HG03095 (cell line): Measurements from ENCODE around the gene PDZD2.
A peak's percentile ranks its signal among the peaks of the same experiment; 100 is the strongest.
"Not testable (repeated sequence)": the region's sequence is repeated elsewhere in the genome, so short reads cannot be mapped to it uniquely, and the experiment has no call there.

Experiments
- ATAC-seq: cut with Tn5 transposase; IDR thresholded peaks from one replicate; pipeline ENCODE4 v1.9.1; 2021; ENCODE audit warnings: moderate library complexity; ENCODE audit not compliant: unreplicated experiment

The PDZD2 gene

GRCh38 chr5:31963358-31964006, 324.6 kb downstream of the PDZD2 start:
- no peak for ATAC-seq

- no peak for ATAC-seq
Observed at GRCh38 chr5:31964007-31964360, 325.1 kb downstream of the PDZD2 start.

- no peak for ATAC-seq
Observed at GRCh38 chr5:31965227-31965626, 326.3 kb downstream of the PDZD2 start.

GRCh38 chr5:31966936-31967335, 328.0 kb downstream of the PDZD2 start:
- ATAC-seq, result no peak

GRCh38 chr5:31967461-31967860, 328.5 kb downstream of the PDZD2 start:
- ATAC-seq, result no peak

- ATAC-seq, result no peak
Observed at GRCh38 chr5:31972558-31972957, 333.6 kb downstream of the PDZD2 start.

- ATAC-seq, result not testable (repeated sequence)
Observed at GRCh38 chr5:31975189-31975612, 336.3 kb downstream of the PDZD2 start.

GRCh38 chr5:31976169-31976568, 337.2 kb downstream of the PDZD2 start:
- no peak for ATAC-seq

- ATAC-seq, result no peak
Observed at GRCh38 chr5:31981361-31981945, 342.5 kb downstream of the PDZD2 start.

- no peak for ATAC-seq
Observed at GRCh38 chr5:31982027-31982426, 343.1 kb downstream of the PDZD2 start.

- ATAC-seq, result no peak
Observed at GRCh38 chr5:31982621-31983020, 343.7 kb downstream of the PDZD2 start.

GRCh38 chr5:31983851-31984250, 344.9 kb downstream of the PDZD2 start:
- no peak for ATAC-seq

- no peak for ATAC-seq
Observed at GRCh38 chr5:31984691-31985090, 345.8 kb downstream of the PDZD2 start.

- ATAC-seq, result no peak
Observed at GRCh38 chr5:31986101-31986500, 347.2 kb downstream of the PDZD2 start.

GRCh38 chr5:31987985-31988710, 349.2 kb downstream of the PDZD2 start:
- ATAC-seq, result no peak

GRCh38 chr5:31990081-31990650, 351.2 kb downstream of the PDZD2 start:
- ATAC-seq, result no peak

GRCh38 chr5:31990701-31991110, 351.8 kb downstream of the PDZD2 start:
- no peak for ATAC-seq

GRCh38 chr5:31992377-31992776, 353.4 kb downstream of the PDZD2 start:
- no peak for ATAC-seq

GRCh38 chr5:31993165-31993961, 354.4 kb downstream of the PDZD2 start:
- ATAC-seq, result peak; percentile 46

GRCh38 chr5:31995006-31995405, 356.1 kb downstream of the PDZD2 start:
- ATAC-seq, result peak; percentile 65

- ATAC-seq, result no peak
Observed at GRCh38 chr5:31995714-31996113, 356.8 kb downstream of the PDZD2 start.
